Right lobe of liver (tissue), 6 donors: ENCODE data around the gene TMIE. TPM values are rescaled to one million over a fixed set of nuclear protein-coding genes. Genes with fewer than 3 reads are reported as not detected.
A peak's percentile ranks its signal among the peaks of the same experiment; 100 is the strongest.

Experiments
- ATAC-seq, 4 donors: fragments of 200-7000 bp; cut with Tn5 transposase; one replicate each; pipeline ENCODE4 v1.9.1; 2020; ENCODE audit warnings: mild to moderate bottlenecking in 4 of 4, moderate library complexity in 4 of 4
- DNase-seq, 3 donors: peaks; one replicate each; pipeline ENCODE4 v3.0.0-alpha.2; 2020
- H3K27ac ChIP-seq, 3 donors: fragments of 200-600 bp; one replicate each; pipeline ENCODE4 v1.8.0; 2022
- H3K27me3 ChIP-seq, 2 donors: fragments of 200-600 bp; one replicate each; pipeline ENCODE4 v1.8.0; 2022
- H3K36me3 ChIP-seq, 4 donors: fragments of 200-600 bp; sonication (generic) in 1 of 4; one replicate each; pipeline versions ENCODE4 v1.5.1 to v1.8.0; 2017 to 2022; ENCODE audit warnings: control low read depth in 1 of 4
- H3K4me1 ChIP-seq, 4 donors: fragments of 200-600 bp; sonication (generic) in 1 of 4; one replicate each; pipeline versions ENCODE4 v1.5.1 to v1.8.0; 2017 to 2022; ENCODE audit warnings: control low read depth in 1 of 4
- H3K4me3 ChIP-seq, 3 donors: fragments of 200-600 bp; one replicate each; pipeline ENCODE4 v1.8.0; 2022
- H3K9me3 ChIP-seq, 4 donors: fragments of 200-600 bp; sonication (generic) in 1 of 4; one replicate each; pipeline versions ENCODE4 v1.5.1 to v1.8.0; 2017 to 2022; ENCODE audit warnings: control low read depth in 1 of 4
- POLR2A ChIP-seq: fragments of 450-650 bp; IDR thresholded peaks from one replicate; pipeline ENCODE4 v1.6.1; 2017; ENCODE audit warnings: antibody characterized with exemption, mild to moderate bottlenecking
- whole genome bisulfite sequencing: methylation state at CpG from one replicate; pipeline ENCODE4 v1.1.6; 2018; ENCODE audit warnings: low coverage, low lambda C conversion rate; ENCODE audit not compliant: insufficient coverage; ENCODE audit errors: missing lambda C conversion rate; 5-methylcytosine and 5-hydroxymethylcytosine counted together
- intact Hi-C, 2 donors: fragments of 100-400 bp; cut with DNase I; formaldehyde crosslinking; loops; one replicate each; pipeline versions ENCODE4 v1.11.2 to v1.14.1; 2022
- total RNA-seq, 6 experiments: library from RNA; depleted of rRNA in 2 of 6; stranded (reverse); fragments of >200 nt in 2 of 6; fragmentation: NEBNext Ultra II Directional in 3 of 6; extraction: Animal tissue kit (Norgen Biotek cat#: 25700) in 3 of 6; gene quantifications; one replicate each; pipeline versions ENCODE4 v1.1.0 to v1.2.4, GENCODE V29; 2016 to 2023
- TF ChIP-seq, protein P1 (sequence below), 4 donors: fragments of 200-600 bp in 3 of 4; fragments of 450-650 bp in 1 of 4; IDR thresholded peaks; one replicate each; pipeline versions ENCODE4 v1.5.1 to v1.8.0; 2016 to 2022; ENCODE audit warnings: antibody characterized with exemption in 4 of 4, mild to moderate bottlenecking in 2 of 4
- donor health status: DM: no; HTN: yes; CAD: no.
- donor health status: DM: no; HTN: no; CAD: no.
- donor health status: DM: no; HTN: no; CAD: no.
- donor health status: DM: no; HTN: yes; CAD: no.
- donor health status: DM: no; HTN: yes; CAD: no.

TMIE gene
- total RNA-seq, 6 experiments from 2014 or later, result 0.21 to 0.79 (median 0.34) TPM

DNA sequence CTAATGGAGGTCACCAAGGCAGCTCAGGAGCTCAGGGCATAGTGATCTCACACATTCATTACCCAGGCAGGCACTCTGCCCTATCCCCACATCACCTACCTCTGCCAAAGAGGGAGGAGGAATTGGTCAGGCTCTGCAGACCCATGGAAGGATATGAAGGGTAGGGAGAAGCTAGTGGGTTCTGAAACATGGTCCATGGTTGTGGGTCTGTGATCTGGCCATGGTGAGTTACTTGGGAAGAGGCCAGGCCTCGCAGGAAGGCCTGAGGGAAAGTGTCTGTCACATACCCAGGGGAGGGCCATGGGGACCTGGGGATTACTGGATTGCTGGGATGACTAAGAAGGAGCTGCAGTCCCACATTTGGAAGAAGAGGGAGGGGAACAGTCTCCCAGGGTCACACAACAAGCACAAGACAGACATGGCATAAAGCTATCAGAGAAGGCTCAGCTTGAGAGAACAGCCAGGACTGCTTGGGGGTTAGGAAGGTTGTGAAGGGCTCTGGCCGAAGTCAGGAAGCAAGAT is 17.9 kb downstream of the TMIE start:
- TF ChIP-seq, protein P1, sequence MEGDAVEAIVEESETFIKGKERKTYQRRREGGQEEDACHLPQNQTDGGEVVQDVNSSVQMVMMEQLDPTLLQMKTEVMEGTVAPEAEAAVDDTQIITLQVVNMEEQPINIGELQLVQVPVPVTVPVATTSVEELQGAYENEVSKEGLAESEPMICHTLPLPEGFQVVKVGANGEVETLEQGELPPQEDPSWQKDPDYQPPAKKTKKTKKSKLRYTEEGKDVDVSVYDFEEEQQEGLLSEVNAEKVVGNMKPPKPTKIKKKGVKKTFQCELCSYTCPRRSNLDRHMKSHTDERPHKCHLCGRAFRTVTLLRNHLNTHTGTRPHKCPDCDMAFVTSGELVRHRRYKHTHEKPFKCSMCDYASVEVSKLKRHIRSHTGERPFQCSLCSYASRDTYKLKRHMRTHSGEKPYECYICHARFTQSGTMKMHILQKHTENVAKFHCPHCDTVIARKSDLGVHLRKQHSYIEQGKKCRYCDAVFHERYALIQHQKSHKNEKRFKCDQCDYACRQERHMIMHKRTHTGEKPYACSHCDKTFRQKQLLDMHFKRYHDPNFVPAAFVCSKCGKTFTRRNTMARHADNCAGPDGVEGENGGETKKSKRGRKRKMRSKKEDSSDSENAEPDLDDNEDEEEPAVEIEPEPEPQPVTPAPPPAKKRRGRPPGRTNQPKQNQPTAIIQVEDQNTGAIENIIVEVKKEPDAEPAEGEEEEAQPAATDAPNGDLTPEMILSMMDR (IDR thresholded peaks at IDR 0.05), result no peak
- no peak for TF ChIP-seq POLR2A
- WGBS, result 79% methylated on average over 2 of the region's 2 CpGs
- Histone ChIP-seq H3K36me3 (no peaks in the 10 kb centered on the region), H3K27ac (no peak overlapping the region), H3K4me1 (no peaks in the 10 kb centered on the region), H3K27me3 (no peaks in the 10 kb centered on the region), H3K9me3 (no peaks in the 10 kb centered on the region), H3K4me3 (no peak overlapping the region)
- intact Hi-C loops, result no loop called here
- peak in 1 of 3 donors; percentile 17 for DNase-seq
- ATAC-seq, result no peak

GRCh38 chr3:46719735-46720271 is 18.6 kb downstream of the TMIE start:
- H3K4me1 ChIP-seq, result no peaks in the 10 kb centered on the region
- WGBS, result 59% methylated on average over 2 of the region's 4 CpGs
- H3K27me3 ChIP-seq, result no peaks in the 10 kb centered on the region
- peak in 1 of 3 donors; percentile 17 for DNase-seq
- H3K4me3 ChIP-seq, result no peak overlapping the region
- intact Hi-C loops, result no loop called here
- H3K36me3 ChIP-seq, result no peaks in the 10 kb centered on the region
- H3K27ac ChIP-seq, result no peak overlapping the region
- no peak for ATAC-seq
- no peaks in the 10 kb centered on the region for H3K9me3 ChIP-seq
- TF ChIP-seq, protein P1 (IDR thresholded peaks at IDR 0.05), result no peak
- no peak for TF ChIP-seq POLR2A

- TF ChIP-seq POLR2A, result no peak
- TF ChIP-seq, protein P1 (IDR thresholded peaks at IDR 0.05), result no peak
- H3K9me3 ChIP-seq, result no peaks in the 10 kb centered on the region
These were observed 19.8 kb downstream of the TMIE start for GRCh38 chr3:46721009-46721408.

DNA sequence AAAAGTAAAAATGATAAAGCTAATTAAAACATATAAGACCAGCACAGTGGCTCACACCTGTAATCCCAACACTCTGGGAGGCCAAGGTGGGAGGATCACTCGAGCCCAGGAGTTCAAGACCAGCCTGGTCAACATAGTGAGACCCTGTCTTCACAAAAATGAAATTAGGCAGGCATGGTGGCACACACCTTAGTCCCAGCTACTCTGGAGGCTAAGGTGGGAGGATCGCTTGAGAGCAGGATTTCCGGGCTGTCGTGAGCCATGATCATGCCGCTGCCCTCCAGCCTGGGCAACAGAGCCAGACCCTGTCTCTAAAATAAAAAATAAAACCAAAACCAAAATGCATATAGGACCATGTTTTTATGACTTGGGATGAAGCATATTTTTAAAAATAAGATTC is 21.3 kb downstream of the TMIE start:
- 74% methylated on average over 5 of the region's 5 CpGs for WGBS
- Histone ChIP-seq H3K4me3 (no peak overlapping the region), H3K4me1 (no peaks in the 10 kb centered on the region), H3K36me3 (no peaks in the 10 kb centered on the region), H3K27ac (no peak overlapping the region), H3K9me3 (no peaks in the 10 kb centered on the region), H3K27me3 (no peaks in the 10 kb centered on the region)
- ATAC-seq (no peak), DNase-seq (no peak)
- intact Hi-C loops, result no loop called here
- TF ChIP-seq, protein P1 (IDR thresholded peaks at IDR 0.05), result no peak
- TF ChIP-seq POLR2A, result no peak

More at GRCh38 chr3:46721009-46721408, 19.8 kb downstream of the TMIE start:
- ATAC-seq (no peak), DNase-seq (no peak)
- intact Hi-C loops, result no loop called here
- no peaks in the 10 kb centered on the region for H3K27me3 ChIP-seq
- H3K27ac ChIP-seq, result no peak overlapping the region
- no peaks in the 10 kb centered on the region for H3K36me3 ChIP-seq
- no peaks in the 10 kb centered on the region for H3K4me1 ChIP-seq
- H3K4me3 ChIP-seq, result no peak overlapping the region
- WGBS, result 62% methylated on average over 2 of the region's 2 CpGs
